Mucosa of descending colon (tissue), 3 donors: Measurements from ENCODE around the gene FES. TPM values are rescaled to one million over a fixed set of nuclear protein-coding genes. Genes with fewer than 3 reads are reported as not detected.
"Not testable (repeated sequence)": the region's sequence is repeated elsewhere in the genome, so short reads cannot be mapped to it uniquely, and the experiment has no call there.

ENCODE experiments used
- ATAC-seq: fragments of 200-7000 bp; cut with Tn5 transposase; one replicate; pipeline ENCODE4 v1.9.1; 2020; ENCODE audit warnings: mild to moderate bottlenecking, moderate library complexity
- DNase-seq, 3 donors: peaks; one replicate each; pipeline ENCODE4 v3.0.0-alpha.2; 2020
- H3K36me3 ChIP-seq: fragments of 200-600 bp; one replicate; pipeline ENCODE4 v1.8.0; 2021; ENCODE audit warnings: low read depth, mild to moderate bottlenecking
- H3K4me1 ChIP-seq: fragments of 200-600 bp; one replicate; pipeline ENCODE4 v1.8.0; 2021; ENCODE audit warnings: low read depth, mild to moderate bottlenecking
- H3K4me3 ChIP-seq: fragments of 200-600 bp; one replicate; pipeline ENCODE4 v1.8.0; 2021; ENCODE audit warnings: mild to moderate bottlenecking
- H3K9me3 ChIP-seq: fragments of 200-600 bp; one replicate; pipeline ENCODE4 v1.8.0; 2021; ENCODE audit warnings: mild to moderate bottlenecking
- intact Hi-C, 2 donors: fragments of 100-400 bp; cut with DNase I in 1 of 2; cut with micrococcal nuclease in 1 of 2; formaldehyde crosslinking; loops; one replicate each; pipeline versions ENCODE4 v1.11.0 to v1.11.1; 2022; cut with DNase I, micrococcal nuclease
- total RNA-seq, 3 donors: library from RNA; stranded (reverse); fragmentation: NEBNext Ultra II Directional in 2 of 3; extraction: Animal tissue kit (Norgen Biotek cat#: 25700) in 2 of 3; gene quantifications; one replicate each; pipeline versions ENCODE4 v1.2.1 to v1.2.4, GENCODE V29; 2021 to 2023
- TF ChIP-seq, protein P1 (sequence below): fragments of 200-600 bp; IDR thresholded peaks from one replicate; pipeline ENCODE4 v1.8.0; 2022; ENCODE audit warnings: antibody characterized with exemption, mild to moderate bottlenecking
- donor health status: DM: no; HTN: no; CAD: no; lungs with moderate emphysema.
- donor health status: DM: no; HTN: no; CAD: no.
- donor health status: DM: no; HTN: yes; CAD: no.

FES gene
- total RNA-seq, 3 donors from 2014 or later, result 7.9 to 18.6 (median 12.1) TPM

DNA sequence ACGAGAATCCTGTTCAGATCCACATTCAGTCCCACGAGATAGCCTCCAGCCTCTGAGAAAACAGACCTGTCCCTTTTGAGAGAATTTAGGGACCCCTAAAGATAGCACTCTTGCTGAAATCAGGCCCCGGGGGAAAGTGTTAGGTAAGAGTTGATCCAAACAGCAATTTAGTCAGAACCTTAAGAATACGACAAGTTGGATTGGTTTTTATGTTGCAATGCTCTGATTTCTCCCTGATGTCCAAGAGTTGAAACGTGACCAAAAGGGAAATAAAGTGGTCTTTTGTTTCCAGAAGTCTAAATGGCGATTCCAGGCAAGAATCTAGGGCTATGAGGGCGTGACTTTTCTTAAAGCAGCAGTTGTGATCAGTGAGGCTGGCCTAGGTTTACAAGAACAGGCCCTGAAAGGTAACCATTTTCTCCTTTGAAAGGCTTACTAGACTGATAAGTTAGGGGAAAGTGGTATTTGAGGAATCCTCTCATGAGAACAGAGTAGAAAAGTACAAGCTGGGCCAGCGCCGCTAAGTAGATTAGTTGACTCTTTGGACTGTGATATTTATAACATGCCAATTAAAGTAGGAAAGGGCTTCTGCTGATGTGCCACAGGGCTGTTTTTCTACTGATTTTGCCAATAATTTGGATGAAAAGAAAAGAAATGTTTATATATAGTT is 23.7 kb downstream of the FES start:
- no peak overlapping the region for H3K4me3 ChIP-seq
- DNase-seq, result no peak
- no peaks in the 10 kb centered on the region for H3K9me3 ChIP-seq
- peaks cover 13% of the 10 kb centered on the region for H3K4me1 ChIP-seq
- no peak for ATAC-seq
- TF ChIP-seq, protein P1, sequence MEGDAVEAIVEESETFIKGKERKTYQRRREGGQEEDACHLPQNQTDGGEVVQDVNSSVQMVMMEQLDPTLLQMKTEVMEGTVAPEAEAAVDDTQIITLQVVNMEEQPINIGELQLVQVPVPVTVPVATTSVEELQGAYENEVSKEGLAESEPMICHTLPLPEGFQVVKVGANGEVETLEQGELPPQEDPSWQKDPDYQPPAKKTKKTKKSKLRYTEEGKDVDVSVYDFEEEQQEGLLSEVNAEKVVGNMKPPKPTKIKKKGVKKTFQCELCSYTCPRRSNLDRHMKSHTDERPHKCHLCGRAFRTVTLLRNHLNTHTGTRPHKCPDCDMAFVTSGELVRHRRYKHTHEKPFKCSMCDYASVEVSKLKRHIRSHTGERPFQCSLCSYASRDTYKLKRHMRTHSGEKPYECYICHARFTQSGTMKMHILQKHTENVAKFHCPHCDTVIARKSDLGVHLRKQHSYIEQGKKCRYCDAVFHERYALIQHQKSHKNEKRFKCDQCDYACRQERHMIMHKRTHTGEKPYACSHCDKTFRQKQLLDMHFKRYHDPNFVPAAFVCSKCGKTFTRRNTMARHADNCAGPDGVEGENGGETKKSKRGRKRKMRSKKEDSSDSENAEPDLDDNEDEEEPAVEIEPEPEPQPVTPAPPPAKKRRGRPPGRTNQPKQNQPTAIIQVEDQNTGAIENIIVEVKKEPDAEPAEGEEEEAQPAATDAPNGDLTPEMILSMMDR, result no peak
- peaks cover 17% of the 10 kb centered on the region for H3K36me3 ChIP-seq
- intact Hi-C loops, result no loop called here

DNA sequence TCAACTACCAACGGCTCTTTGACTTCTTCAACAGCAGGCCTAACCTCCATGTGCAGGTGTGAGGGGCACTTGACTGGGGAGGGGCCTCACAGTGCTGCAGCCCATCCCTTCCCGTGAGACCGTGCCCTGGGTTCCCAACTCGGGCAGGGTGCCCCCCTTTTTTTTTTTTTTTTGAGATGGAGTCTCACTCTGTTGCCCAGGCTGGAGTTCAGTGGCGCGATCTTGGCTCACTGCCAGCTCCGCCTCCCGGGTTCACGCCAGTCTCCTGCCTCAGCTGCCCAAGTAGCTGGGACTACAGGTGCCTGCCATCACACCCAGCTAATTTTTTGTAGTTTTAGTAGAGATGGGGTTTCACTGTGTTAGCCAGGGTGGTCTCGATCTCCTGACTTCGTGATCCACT is 25.1 kb downstream of the FES start:
- H3K9me3 ChIP-seq, H3K4me3 ChIP-seq, intact Hi-C loops, H3K4me1 ChIP-seq, ATAC-seq: not testable (repeated sequence)
- DNase-seq, result peak in 2 of 3 donors; percentile 13 to 34
- H3K36me3 ChIP-seq, result peaks cover 23% of the 10 kb centered on the region

DNA sequence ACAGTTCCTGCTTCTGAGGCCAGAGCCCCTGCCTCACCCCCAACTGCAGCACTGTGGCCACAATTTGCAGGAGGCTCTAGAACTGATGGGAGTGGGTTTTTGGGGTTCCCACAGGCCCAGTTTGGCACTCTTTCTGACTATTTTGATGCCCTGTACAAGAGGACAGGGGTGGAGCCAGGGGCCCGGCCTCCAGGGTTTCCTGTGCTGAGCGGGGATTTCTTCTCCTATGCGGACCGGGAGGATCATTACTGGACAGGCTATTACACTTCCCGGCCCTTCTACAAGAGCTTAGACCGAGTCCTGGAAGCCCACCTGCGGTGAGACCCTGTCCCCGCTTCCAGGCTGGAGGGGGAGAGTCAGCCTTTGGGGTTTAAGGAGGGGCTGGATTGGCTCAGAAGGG is 25.7 kb downstream of the FES start:
- DNase-seq (peak in 2 of 3 donors; percentile 10 to 17), ATAC-seq (no peak)
- TF ChIP-seq, protein P1, result no peak
- H3K9me3 ChIP-seq, result no peaks in the 10 kb centered on the region
- no peak overlapping the region for H3K4me3 ChIP-seq
- peaks cover 23% of the 10 kb centered on the region for H3K36me3 ChIP-seq
- H3K4me1 ChIP-seq, result peaks cover under 1% of the 10 kb centered on the region
- intact Hi-C loops, result no loop called here

DNA sequence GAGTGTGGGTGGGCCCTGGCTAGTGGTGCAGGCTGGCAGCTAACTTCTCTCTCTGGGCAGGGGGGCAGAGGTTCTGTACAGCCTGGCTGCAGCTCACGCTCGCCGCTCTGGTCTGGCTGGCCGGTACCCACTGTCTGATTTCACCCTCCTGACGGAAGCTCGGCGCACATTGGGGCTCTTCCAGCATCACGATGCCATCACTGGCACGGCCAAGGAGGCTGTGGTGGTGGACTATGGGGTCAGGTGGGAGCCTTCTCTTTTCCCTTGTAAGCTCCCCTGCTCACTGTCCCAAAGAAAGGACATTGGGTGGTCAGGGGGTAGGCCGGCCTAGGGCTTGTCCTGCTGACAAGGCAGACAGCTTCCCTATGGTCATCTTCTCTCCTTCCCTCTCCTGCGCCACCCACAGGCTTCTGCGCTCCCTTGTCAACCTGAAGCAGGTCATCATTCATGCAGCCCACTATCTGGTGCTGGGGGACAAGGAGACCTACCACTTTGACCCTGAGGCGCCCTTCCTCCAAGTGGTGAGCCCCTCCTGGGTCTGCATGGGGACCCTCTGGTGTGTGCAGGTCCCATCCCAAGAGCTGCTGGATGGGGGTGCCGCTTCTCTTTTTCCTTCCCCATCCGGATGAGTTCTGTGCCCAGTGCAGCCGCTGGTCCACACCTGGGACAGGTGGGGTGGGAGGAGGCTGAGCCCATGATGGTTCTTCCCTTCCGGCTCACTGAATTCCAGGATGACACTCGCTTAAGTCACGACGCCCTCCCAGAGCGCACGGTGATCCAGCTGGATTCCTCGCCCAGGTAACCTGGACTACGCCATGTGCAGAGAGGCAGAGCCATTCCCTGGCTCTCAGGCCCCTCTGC is 26.4 kb downstream of the FES start:
- Histone ChIP-seq H3K36me3 (peaks cover 23% of the 10 kb centered on the region), H3K9me3 (no peaks in the 10 kb centered on the region), H3K4me3 (no peak overlapping the region), H3K4me1 (no peaks in the 10 kb centered on the region)
- DNase-seq, result peak in 2 of 3 donors; percentile 12 to 38
- ATAC-seq, result no peak
- intact Hi-C loops, result no loop called here
- TF ChIP-seq, protein P1, result no peak

DNA sequence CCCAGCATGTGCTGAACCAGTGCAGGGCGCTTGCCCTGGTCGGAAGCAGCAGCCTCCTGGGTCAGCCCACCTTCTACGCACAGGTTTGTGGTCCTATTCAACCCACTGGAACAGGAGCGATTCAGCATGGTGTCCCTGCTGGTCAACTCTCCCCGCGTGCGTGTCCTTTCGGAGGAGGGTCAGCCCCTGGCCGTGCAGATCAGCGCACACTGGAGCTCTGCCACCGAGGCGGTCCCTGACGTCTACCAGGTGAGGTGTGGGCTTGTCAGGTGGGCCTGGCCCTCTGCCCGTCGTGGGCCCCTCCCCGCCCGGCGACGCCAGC is 27.0 kb downstream of the FES start:
- DNase-seq (peak in 2 of 3 donors; percentile 21 to 30), ATAC-seq (no peak)
- Histone ChIP-seq H3K9me3 (no peaks in the 10 kb centered on the region), H3K36me3 (peaks cover 23% of the 10 kb centered on the region), H3K4me3 (no peak overlapping the region), H3K4me1 (no peaks in the 10 kb centered on the region)
- intact Hi-C loops, result no loop called here
- TF ChIP-seq, protein P1, result no peak
